ENCODE measurements around the gene SEMA3E.

Gene SEMA3E

GRCh38 chr7:83388436-83388835 is 260.5 kb downstream of the SEMA3E start:
- TF ChIP-seq CTCF (IDR thresholded peaks at IDR 0.05; ENCODE audit: insufficient read depth, low read length) (no peak), GABPA (IDR thresholded peaks at IDR 0.05; ENCODE audit: low read depth) (no peak), SPI1 (IDR thresholded peaks at IDR 0.05; ENCODE audit: borderline replicate concordance, low read depth) (no peak), POLR2AphosphoS5 (IDR thresholded peaks at IDR 0.05; ENCODE audit: low read depth) (no peak), REST (IDR thresholded peaks at IDR 0.05; ENCODE audit: insufficient replicate concordance, low read depth) (no peak)
- Histone ChIP-seq H3K27me3 (ENCODE audit: insufficient read depth, poor library complexity, severe bottlenecking) (no peaks in the 10 kb centered on the region), H3K4me3 (replicated peaks; ENCODE audit: insufficient read depth, low read length) (no peak overlapping the region), H3K27ac (replicated peaks) (no peak overlapping the region)
- no peak for DNase-seq (ENCODE audit: low read depth in 1 of 2, low spot score in 1 of 2)

DNA sequence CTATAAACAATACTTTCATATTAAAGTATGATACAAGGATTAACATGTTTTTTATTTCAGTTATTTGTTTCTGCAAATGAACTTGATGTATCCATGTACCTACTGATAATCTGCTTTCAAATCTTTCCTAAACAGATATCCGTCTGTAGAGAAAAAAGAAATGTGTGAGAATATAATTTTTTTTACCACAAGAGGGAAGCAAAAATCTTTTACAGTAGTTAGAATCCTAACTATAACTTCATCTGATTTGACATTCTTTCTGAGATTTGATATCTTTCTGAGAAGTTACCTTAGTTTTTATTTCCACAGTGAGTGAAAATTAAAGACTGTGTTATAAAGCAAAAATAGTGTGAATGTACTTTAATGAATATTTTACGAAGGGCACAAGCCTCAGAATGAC is 282.3 kb downstream of the SEMA3E start:
- no peak overlapping the region for H3K4me3 ChIP-seq (replicated peaks; ENCODE audit: insufficient read depth, low read length)
- H3K27ac ChIP-seq (replicated peaks) = no peak overlapping the region
- H3K27me3 ChIP-seq (ENCODE audit: insufficient read depth, poor library complexity, severe bottlenecking) = no peaks in the 10 kb centered on the region
- no peak for DNase-seq (ENCODE audit: low read depth in 1 of 2, low spot score in 1 of 2)
- TF ChIP-seq REST (IDR thresholded peaks at IDR 0.05; ENCODE audit: insufficient replicate concordance, low read depth) = no peak
- TF ChIP-seq GABPA (IDR thresholded peaks at IDR 0.05; ENCODE audit: low read depth) = no peak
- no peak for TF ChIP-seq POLR2AphosphoS5 (IDR thresholded peaks at IDR 0.05; ENCODE audit: low read depth)
- no peak for TF ChIP-seq SPI1 (IDR thresholded peaks at IDR 0.05; ENCODE audit: borderline replicate concordance, low read depth)
- no peak for TF ChIP-seq CTCF (IDR thresholded peaks at IDR 0.05; ENCODE audit: insufficient read depth, low read length)

DNA sequence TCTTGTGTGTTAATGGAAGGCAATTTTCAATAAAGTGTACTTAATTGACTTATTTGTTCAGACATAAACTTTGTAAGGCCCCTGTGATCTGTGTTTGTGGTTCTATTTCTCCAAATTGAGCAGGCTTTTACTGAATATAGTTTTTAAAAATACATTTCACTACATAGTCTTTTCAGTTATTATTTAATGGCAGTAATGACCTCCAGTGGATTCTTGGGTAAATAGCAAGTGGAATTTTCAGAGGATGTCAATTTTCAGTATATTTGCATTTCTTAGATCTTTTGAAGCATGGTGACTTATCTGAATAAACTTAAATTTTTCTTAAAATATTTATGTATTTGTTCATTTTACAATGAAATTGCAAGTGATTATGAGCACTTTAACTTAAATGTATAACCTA is 283.2 kb downstream of the SEMA3E start:
- Histone ChIP-seq H3K27ac (replicated peaks) (no peak overlapping the region), H3K4me3 (replicated peaks; ENCODE audit: insufficient read depth, low read length) (no peak overlapping the region), H3K27me3 (ENCODE audit: insufficient read depth, poor library complexity, severe bottlenecking) (no peaks in the 10 kb centered on the region)
- DNase-seq (ENCODE audit: low read depth in 1 of 2, low spot score in 1 of 2) = no peak
- no peak for TF ChIP-seq POLR2AphosphoS5 (IDR thresholded peaks at IDR 0.05; ENCODE audit: low read depth)
- no peak for TF ChIP-seq REST (IDR thresholded peaks at IDR 0.05; ENCODE audit: insufficient replicate concordance, low read depth)
- TF ChIP-seq GABPA (IDR thresholded peaks at IDR 0.05; ENCODE audit: low read depth) = no peak
- TF ChIP-seq SPI1 (IDR thresholded peaks at IDR 0.05; ENCODE audit: borderline replicate concordance, low read depth) = no peak
- TF ChIP-seq CTCF (IDR thresholded peaks at IDR 0.05; ENCODE audit: insufficient read depth, low read length) = no peak
